T-helper 1 cell treated with Interleukin-12 subunit alpha and Interleukin-12 subunit beta and Interleukin-4 antibody, amounts not matched to agents 30 μg/mL and 1 μg/mL, for 36 hours (primary cell): ENCODE measurements around the gene CCDC8.
A peak's percentile ranks its signal among the peaks of the same experiment; 100 is the strongest.
"Not testable (repeated sequence)": the region's sequence is repeated elsewhere in the genome, so short reads cannot be mapped to it uniquely, and the experiment has no call there.

ENCODE experiments used
- H3K27ac Mint-ChIP-seq: one replicate; pipeline ENCODE4 v1.8.0; 2021; ENCODE audit warnings: mild to moderate bottlenecking, mixed read lengths
- H3K27me3 Mint-ChIP-seq: one replicate; pipeline ENCODE4 v1.8.0; 2021; ENCODE audit warnings: low read depth, mixed read lengths
- H3K36me3 Mint-ChIP-seq: one replicate; pipeline ENCODE4 v1.8.0; 2021; ENCODE audit warnings: low read depth, mixed read lengths
- H3K4me1 Mint-ChIP-seq: one replicate; pipeline ENCODE4 v1.8.0; 2021; ENCODE audit warnings: low read depth, mixed read lengths
- H3K4me3 Mint-ChIP-seq: one replicate; pipeline ENCODE4 v1.8.0; 2021; ENCODE audit warnings: mild to moderate bottlenecking, moderate library complexity, mixed read lengths
- H3K9me3 Mint-ChIP-seq: one replicate; pipeline ENCODE4 v1.8.0; 2021; ENCODE audit warnings: mixed read lengths

Gene CCDC8

DNA sequence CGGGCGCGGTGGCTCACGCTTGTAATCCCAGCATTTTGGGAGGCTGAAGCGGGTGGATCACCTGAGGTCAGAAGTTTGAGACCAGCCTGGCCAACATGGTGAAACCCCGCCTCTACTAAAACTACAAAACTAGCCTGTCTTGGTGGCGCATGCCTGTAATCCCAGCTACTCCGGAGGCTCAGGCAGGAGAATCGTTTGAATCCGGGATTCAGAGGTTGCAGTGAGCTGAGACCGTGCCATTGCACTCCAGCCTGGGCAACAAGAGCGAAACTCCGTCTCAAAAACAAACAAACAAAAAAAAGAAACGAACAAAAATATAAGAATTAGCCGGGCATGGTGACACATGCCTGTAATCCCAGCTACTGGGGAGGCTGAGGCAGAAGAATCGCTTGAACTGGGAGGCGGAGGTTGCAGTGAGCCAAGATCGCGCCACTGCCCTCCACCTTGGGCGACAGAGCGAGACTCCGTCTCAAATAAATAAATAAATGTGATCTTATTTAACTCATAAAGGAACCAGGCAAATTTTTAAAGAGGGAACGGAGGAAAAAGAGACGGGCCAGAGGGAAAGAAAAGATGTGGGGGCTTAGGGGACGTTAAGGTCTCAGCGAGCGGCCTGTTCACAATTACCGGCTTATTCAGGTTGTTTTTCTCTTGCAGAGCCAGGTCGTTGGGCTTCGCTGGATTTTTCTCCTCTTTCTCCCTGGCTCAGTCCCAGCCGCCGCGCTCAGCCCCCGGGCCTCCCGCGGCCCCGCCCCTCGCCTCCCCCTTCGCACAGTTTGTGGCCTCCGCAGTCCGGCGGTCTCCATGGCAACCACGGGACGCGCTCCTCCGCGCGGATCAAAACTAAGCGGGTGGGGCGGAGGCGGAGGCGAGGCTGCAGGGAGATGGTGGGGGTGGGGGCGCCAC is 2.7 kb upstream of the CCDC8 start:
- not testable (repeated sequence) for H3K4me1 Mint-ChIP-seq, H3K9me3 Mint-ChIP-seq, H3K36me3 Mint-ChIP-seq, H3K27ac Mint-ChIP-seq, H3K4me3 Mint-ChIP-seq
- peaks cover 75% of the 10 kb centered on the region for H3K27me3 Mint-ChIP-seq

DNA sequence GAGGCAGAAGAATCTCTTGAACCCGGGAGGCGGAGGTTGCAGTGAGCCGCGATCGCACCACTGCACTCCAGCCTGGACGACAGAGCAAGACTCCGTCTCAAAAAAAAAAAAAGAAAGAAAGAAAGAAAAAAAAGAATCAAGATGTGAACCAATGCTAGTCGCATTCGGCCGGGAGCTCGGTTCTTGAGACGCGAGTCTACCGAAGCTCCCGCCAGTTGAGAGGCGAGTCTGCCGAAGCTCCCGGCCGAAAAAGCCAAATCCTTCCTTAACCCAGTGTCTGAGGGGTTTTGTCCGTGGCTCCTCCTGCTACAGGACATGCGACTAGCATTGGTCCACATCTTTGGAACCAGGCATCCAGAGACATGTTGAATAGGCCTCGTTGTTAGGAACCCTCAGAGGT is 1.5 kb upstream of the CCDC8 start:
- H3K9me3 Mint-ChIP-seq, H3K27ac Mint-ChIP-seq: not testable (repeated sequence)

DNA sequence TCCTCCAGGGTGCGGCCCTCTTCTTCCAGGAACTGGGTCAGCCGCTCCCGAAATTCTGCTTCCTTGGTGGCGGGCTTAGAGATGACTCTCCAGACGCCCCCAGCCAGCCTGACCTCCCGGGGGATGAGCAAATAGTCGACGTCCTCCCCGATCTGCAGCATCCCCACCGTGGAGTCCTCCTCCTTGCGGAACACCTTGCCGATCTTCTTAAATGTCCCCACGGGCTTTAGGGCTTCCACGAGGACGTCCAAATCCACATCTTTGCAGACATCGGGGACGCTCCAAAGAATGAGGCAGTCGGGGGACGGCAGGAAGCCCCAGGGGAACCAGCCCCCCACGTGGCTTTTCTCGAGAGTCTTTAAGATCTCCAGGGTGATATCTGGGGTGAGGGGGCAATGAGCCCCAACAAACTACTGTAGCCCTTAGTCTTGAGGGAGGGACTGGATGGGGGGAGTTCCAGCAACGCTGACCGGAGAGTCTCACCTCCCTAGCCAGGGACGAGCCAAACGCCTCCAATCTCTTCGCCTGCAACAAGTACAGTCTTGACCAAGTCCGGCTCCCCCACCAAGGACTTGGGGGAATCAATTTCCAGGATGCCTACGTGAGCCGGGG is 608 bp downstream of the CCDC8 start:
- peaks cover 82% of the 10 kb centered on the region for H3K27me3 Mint-ChIP-seq
- no peak overlapping the region for H3K27ac Mint-ChIP-seq
- no peaks in the 10 kb centered on the region for H3K36me3 Mint-ChIP-seq
- no peaks in the 10 kb centered on the region for H3K9me3 Mint-ChIP-seq
- peaks cover 1% of the 10 kb centered on the region for H3K4me1 Mint-ChIP-seq
- H3K4me3 Mint-ChIP-seq, result no peak overlapping the region

More for the DNA sequence above, 1.5 kb upstream of the CCDC8 start:
- not testable (repeated sequence) for H3K4me1 Mint-ChIP-seq, H3K4me3 Mint-ChIP-seq, H3K36me3 Mint-ChIP-seq
- H3K27me3 Mint-ChIP-seq, result peaks cover 80% of the 10 kb centered on the region

DNA sequence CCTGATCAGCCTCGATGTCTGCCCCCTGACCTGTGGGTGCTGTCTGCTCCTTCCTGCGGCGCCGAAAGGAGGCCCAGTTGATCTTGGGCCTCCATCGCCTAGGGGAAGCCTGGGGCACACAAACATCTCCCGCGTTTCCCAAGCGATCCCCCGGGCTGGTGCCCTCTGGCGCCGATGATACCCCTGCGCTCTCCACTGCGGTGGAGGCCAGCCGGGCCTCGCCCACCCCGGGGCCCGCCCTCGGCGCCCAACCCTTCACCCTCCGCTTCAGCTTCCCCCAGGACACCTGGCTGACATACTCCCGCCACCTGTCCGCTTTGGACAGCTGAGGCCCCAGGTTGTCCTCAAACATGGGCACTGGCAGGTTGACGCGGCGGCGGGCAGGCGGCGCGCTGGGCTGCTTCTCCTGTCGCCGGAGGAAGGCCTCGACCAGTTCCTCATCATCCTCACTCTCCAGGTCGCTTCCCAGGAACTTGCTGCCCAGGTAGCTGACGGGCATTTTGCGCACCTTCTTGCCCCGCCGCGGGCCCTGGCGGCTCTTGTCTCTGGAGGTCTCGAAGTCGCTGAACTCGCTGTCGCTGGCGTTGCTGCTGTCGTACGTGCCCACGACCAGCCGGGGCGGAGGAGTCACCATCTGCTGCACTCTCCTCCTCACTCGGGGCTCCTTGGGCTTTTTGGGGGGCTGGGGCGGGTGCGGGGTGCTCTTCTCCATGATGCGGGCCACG is 1.3 kb downstream of the CCDC8 start:
- peaks cover 2% of the 10 kb centered on the region for H3K4me1 Mint-ChIP-seq
- no peak overlapping the region for H3K27ac Mint-ChIP-seq
- H3K27me3 Mint-ChIP-seq, result peaks cover 82% of the 10 kb centered on the region
- no peaks in the 10 kb centered on the region for H3K9me3 Mint-ChIP-seq
- H3K36me3 Mint-ChIP-seq, result no peaks in the 10 kb centered on the region
- H3K4me3 Mint-ChIP-seq, result no peak overlapping the region

DNA sequence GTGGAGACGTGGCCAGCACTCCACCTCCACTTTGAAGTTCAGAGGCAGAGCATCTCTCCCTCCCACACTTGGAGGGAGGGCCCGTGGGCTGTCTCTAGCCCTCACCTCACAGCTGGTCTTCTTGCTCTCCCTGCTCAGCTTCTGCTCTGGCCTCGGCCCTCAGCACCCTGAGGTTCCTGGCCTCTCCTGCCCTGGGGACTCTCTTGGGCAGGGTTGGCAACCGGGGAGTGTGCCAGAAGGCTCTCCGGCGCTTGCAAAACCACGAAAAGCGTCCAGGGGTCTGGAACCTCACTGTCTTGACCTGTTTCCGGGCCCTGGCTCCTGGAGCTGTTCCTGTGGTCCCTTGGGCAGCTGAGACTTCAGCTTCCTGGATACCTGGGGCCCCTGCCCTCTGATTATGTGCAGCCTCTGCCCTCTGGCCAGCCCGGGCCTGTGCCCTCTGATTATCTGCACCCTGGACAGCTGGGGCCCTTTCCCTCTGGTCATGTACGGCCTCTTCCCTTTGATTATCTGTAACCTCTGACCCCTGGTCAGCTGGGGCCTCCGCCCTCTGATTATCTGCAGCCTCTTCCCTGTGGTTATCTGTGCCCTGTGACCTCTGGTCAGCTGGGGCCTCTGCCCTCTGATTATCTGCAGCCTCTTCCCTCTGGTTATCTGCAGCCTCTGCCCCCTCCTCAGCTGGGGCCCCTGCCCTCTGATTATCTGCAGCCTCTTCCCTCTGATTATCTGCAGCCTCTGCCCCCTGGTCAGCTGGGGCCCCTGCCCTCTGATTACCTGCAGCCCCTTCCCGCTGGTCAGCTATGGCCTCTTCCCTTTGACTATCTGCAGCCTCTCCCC is 2.1 kb downstream of the CCDC8 start:
- Mint-ChIP-seq H3K27ac (no peak overlapping the region), H3K36me3 (no peaks in the 10 kb centered on the region), H3K9me3 (no peaks in the 10 kb centered on the region), H3K4me3 (no peak overlapping the region), H3K4me1 (peaks cover 2% of the 10 kb centered on the region), H3K27me3 (peaks cover 84% of the 10 kb centered on the region)

DNA sequence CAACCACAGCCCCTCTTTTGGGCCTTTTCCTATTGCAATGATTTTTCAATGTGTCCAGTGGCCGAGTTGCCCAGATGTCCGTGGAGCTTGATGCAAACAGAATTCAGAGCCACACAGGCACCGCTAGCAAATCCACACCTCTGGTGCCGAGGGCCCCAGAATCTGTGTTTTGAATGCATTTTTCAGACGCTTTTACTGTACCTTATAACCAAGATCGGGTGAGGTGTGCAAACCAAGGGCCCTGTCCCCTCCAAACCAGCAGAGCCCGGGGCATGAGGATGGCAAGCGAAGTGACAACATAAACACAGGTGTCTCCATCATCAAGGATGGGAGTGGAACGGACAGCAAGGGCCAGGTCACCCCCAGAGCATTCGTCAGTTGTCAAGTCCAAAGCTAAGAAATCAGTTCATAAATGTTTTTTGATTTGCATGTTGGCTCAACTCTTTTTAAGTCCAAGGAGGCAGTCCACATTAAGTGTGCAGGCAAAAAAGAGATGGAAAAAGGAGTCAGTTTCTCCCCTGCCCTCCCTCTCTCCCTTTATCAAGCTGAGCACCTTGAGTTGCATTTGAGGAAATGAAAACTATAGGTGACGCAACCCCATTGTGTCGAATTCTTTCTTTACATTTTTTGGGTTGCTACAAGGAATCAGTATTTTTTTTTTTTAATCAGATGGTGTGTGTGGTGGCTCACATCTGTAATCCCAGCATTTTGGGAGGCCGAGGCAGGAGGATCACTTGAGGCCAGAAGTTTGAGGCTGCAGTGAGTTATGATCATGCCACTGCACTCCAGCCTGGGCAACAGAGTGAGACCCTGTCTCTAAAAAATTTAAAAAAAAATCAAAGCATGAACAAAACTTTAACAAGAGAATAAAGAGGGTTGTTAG is 2.9 kb downstream of the CCDC8 start:
- no peak overlapping the region for H3K27ac Mint-ChIP-seq
- no peaks in the 10 kb centered on the region for H3K36me3 Mint-ChIP-seq
- H3K27me3 Mint-ChIP-seq, result peaks cover 83% of the 10 kb centered on the region
- peaks cover 2% of the 10 kb centered on the region for H3K4me1 Mint-ChIP-seq
- no peak overlapping the region for H3K4me3 Mint-ChIP-seq
- no peaks in the 10 kb centered on the region for H3K9me3 Mint-ChIP-seq

DNA sequence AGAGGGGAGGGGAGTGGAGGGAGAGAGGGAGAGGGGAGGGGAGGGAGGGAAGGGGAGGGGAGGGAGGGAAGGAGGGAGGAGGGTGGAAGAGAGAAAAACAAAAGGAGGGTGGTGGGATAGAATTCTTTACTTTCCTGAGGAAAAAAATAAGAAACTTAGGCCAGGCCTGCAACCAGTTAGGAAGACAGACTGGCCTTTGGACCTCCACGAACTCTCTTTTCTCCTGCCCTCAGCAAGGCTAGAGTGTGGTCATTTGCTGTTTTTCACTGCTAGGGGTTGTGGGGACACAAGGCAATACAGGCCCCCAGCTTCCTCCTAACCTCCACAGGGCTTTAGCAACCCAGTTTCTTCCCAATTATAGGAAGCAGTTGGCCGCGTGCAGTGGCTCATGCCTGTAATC is 4.2 kb downstream of the CCDC8 start:
- no peak overlapping the region for H3K4me3 Mint-ChIP-seq
- no peaks in the 10 kb centered on the region for H3K9me3 Mint-ChIP-seq
- peaks cover 3% of the 10 kb centered on the region for H3K4me1 Mint-ChIP-seq
- H3K27ac Mint-ChIP-seq, result no peak overlapping the region
- H3K36me3 Mint-ChIP-seq, result no peaks in the 10 kb centered on the region
- H3K27me3 Mint-ChIP-seq, result peaks cover 83% of the 10 kb centered on the region

DNA sequence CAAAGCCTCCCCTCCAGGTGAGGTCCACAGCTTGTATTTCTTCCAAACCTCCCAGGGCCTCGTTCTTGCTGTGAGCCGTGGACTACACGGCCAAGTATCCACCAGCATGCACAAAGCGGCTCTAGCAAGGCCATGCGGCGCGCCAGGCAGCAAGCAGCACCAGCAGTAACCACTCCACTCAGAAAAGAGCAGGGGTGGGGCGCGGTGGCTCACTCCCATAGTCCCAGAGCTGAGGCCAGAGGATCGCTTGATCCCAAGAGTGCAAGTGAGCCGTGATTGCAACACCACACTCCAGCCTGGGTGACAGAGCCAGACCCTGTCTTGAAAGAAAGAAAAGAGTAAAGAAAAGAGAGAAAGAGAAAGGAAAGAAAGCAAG is 4.7 kb downstream of the CCDC8 start:
- Mint-ChIP-seq H3K4me1 (peaks cover 5% of the 10 kb centered on the region), H3K27me3 (peaks cover 83% of the 10 kb centered on the region), H3K9me3 (no peaks in the 10 kb centered on the region), H3K4me3 (no peak overlapping the region), H3K36me3 (no peaks in the 10 kb centered on the region), H3K27ac (no peak overlapping the region)

DNA sequence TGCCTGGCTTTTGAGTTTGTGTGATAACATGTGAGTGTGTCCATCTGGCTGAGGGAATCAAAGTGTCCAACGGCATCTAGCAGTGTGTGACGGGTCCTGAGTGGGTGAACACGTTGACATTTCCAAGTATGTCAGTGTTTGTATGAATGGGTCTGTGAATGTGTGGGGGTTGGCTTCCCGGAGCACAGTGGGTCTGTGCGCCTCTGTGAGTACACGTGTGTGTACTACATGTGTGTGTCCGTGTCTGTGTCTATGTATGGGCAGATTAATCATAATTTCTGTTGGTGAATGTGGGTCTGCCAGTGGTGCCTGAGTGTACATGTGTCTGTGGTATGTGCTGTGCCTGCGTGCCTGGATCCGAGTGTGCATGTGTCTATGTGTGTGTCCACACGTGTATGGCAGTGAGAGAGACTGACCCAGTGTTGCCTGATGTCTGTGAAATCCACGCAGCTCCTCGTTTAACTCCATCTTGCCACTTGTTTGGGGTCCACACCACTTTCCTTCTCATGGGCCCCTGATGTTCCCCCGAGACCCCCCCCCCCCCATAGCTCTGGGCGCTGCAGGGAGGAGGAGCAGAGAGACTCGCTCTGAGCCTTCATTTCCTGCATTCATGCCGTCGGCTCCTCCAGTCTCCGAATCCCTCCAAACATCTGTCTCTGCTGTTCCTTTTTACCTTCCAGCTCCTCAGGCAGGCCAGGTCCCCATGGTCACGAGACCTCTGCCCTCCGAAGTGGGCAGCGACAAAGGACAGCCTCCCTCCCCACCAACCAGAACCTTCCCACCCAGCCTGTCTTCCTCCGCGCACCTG is 5.3 kb downstream of the CCDC8 start:
- Mint-ChIP-seq H3K27ac (no peak overlapping the region), H3K4me3 (no peak overlapping the region), H3K9me3 (no peaks in the 10 kb centered on the region), H3K36me3 (no peaks in the 10 kb centered on the region), H3K4me1 (peaks cover 5% of the 10 kb centered on the region), H3K27me3 (peaks cover 84% of the 10 kb centered on the region)

DNA sequence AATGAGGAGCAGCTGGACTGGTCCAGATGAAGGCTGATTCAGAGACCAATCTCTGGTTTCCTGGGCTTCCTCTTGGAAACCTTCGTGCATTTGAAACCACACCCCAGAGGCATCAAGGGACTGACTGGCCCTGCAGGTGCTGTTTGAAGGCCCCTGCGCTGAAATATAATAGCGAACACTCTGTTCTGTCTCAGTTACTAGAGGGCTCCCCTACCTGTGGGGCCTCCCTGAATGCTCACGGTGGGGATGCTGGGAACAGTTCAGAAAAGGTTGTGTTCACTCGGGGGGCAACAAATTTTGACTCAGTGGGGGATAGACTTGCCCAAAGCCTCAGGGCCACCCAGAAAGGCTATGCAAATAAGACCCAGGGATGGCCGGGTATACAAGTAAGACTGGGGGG is 6.4 kb downstream of the CCDC8 start:
- peaks cover 83% of the 10 kb centered on the region for H3K27me3 Mint-ChIP-seq

DNA sequence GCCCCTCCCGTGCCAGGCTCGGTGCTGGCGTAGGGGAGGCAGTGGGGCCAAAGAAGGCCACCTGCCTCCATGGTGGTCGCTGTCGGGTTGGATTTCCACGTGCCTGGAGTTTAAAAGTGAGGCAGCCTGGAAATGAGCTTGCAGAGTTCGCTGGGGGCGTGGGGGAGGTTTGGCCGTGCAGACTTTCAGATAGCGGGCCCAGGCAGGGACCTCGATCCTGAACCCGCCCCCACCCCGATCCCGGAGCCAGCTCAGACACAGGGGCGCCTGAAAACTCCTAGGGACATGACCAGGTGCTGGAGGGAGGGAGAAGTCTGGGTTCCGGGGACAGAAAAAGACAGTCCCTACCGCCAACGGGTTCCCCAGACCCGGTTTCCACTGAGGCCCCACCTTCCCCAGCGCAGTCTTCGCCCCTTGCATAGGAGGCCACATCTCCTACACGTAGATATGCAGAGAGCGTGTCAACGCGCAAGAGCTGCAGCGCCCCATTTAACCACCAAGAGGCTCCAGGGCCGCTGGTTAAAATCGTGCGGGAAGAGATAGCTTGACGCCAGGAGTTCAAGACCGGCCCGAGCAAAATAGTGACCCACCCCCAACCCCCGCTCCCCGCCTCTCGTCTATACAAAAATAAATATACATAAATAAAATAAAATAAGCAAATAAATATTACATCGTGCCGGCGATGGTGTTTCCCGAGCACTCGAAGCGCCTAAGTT is 8.5 kb downstream of the CCDC8 start:
- Mint-ChIP-seq H3K9me3 (no peaks in the 10 kb centered on the region), H3K4me1 (peaks cover 8% of the 10 kb centered on the region), H3K4me3 (no peak overlapping the region), H3K27ac (no peak overlapping the region), H3K27me3 (peaks cover 79% of the 10 kb centered on the region), H3K36me3 (no peaks in the 10 kb centered on the region)

More for the DNA sequence above, 6.4 kb downstream of the CCDC8 start:
- H3K4me1 Mint-ChIP-seq, result peaks cover 8% of the 10 kb centered on the region
- no peak overlapping the region for H3K27ac Mint-ChIP-seq
- H3K36me3 Mint-ChIP-seq, result no peaks in the 10 kb centered on the region
- H3K9me3 Mint-ChIP-seq, result no peaks in the 10 kb centered on the region
- no peak overlapping the region for H3K4me3 Mint-ChIP-seq

DNA sequence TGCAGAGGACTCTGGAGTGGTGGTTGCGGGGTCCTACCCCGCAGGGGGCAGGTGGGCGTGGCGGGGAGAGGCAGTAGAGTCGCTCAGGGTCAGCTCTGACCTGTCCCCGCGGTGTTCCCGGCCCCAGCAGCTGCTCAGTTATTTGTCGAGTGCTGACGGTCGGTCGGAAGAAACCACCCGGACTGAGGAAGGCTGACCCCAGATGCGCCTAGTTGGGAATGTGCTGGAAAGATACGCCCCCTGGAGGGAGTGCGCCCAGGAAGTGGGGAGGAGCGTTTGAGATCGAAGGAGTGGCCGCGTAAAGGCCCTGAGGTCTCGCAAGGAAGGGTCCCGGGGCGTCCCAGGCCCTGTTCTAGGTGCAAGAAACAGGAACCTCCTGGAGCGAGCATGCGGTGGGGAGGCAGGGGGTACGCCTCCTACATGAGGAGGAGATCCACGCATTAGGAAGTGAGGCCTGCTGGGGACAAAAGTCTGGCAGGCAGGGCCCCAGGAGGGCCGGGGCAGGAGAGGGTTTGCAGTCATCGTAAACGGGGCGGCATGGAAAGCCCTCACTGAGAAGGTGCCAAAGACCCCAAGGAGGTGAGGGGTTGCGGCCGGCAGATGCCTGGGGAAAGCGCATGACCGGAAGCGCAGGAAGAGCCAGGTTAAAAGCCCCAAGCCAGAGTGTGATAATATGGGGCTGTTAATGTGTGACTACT is 9.2 kb downstream of the CCDC8 start:
- peaks cover 78% of the 10 kb centered on the region for H3K27me3 Mint-ChIP-seq
- H3K36me3 Mint-ChIP-seq, result no peaks in the 10 kb centered on the region
- H3K9me3 Mint-ChIP-seq, result no peaks in the 10 kb centered on the region
- no peak overlapping the region for H3K27ac Mint-ChIP-seq
- H3K4me3 Mint-ChIP-seq, result peak overlapping the region; percentile 39
- H3K4me1 Mint-ChIP-seq, result peaks cover 8% of the 10 kb centered on the region
